Keratinocyte (primary cell): ENCODE results near the gene CDH12. TPM values are rescaled to one million over a fixed set of nuclear protein-coding genes. Genes with fewer than 3 reads are reported as not detected.

Source experiments
- DNase-seq: peaks from one replicate; pipeline ENCODE4 v3.0.0-alpha.2; 2011; ENCODE audit warnings: low read depth, missing footprints, low spot score
- FAIRE-seq: peaks from 2 replicates; lab custom pipeline; 2011; peaks lifted over from hg19 to GRCh38; lab: Jason Lieb, UNC
- H2AFZ ChIP-seq: 2 replicates; pipeline ENCODE4 v1.6.0; 2012; ENCODE audit warnings: low read length, control low read depth, inconsistent platforms; ENCODE audit not compliant: control insufficient read depth
- H3K27ac ChIP-seq: 2 replicates; pipeline ENCODE4 v1.5.1; 2011; ENCODE audit warnings: low read length; ENCODE audit not compliant: control insufficient read depth, insufficient read depth
- H3K27me3 ChIP-seq: 3 replicates; pipeline ENCODE4 v1.6.0; 2011; ENCODE audit warnings: low read length; ENCODE audit not compliant: control insufficient read depth, insufficient read depth; ENCODE audit errors: extremely low read depth
- H3K36me3 ChIP-seq, 2 experiments: 2 replicates in 1 of 2; 3 replicates in 1 of 2; pipeline ENCODE4 v1.5.1; 2011; ENCODE audit warnings: low read length in 2 of 2, mild to moderate bottlenecking in 1 of 2; ENCODE audit not compliant: control insufficient read depth in 2 of 2, insufficient read depth in 2 of 2; ENCODE audit errors: extremely low read depth in 1 of 2
- H3K4me1 ChIP-seq: 3 replicates; pipeline ENCODE4 v1.5.1; 2011; ENCODE audit warnings: low read length; ENCODE audit not compliant: control insufficient read depth, insufficient read depth; ENCODE audit errors: extremely low read depth
- H3K4me2 ChIP-seq: 3 replicates; pipeline ENCODE4 v1.6.0; 2011; ENCODE audit warnings: low read depth, low read length; ENCODE audit not compliant: control insufficient read depth, insufficient read depth; ENCODE audit errors: extremely low read depth
- H3K4me3 ChIP-seq, 3 experiments: fragments of 200-600 bp in 1 of 3; sonication (generic) in 1 of 3; 2 replicates in 2 of 3; 3 replicates in 1 of 3; pipeline ENCODE4 v1.5.1; 2011 to 2016; ENCODE audit warnings: low read length in 3 of 3, mild to moderate bottlenecking in 3 of 3, control low read depth in 2 of 3, inconsistent platforms in 1 of 3, low read depth in 1 of 3, mixed read lengths in 1 of 3, mixed run types in 1 of 3, moderate library complexity in 1 of 3; ENCODE audit not compliant: control insufficient read depth in 2 of 3, insufficient read depth in 2 of 3; ENCODE audit errors: extremely low read depth in 1 of 3
- H3K79me2 ChIP-seq: 2 replicates; pipeline ENCODE4 v1.6.0; 2012; ENCODE audit warnings: low read length; ENCODE audit not compliant: control insufficient read depth, insufficient read depth
- H3K9ac ChIP-seq: 3 replicates; pipeline ENCODE4 v1.6.0; 2011; ENCODE audit warnings: low read length; ENCODE audit not compliant: control insufficient read depth, insufficient read depth; ENCODE audit errors: extremely low read depth
- H3K9me1 ChIP-seq: 3 replicates; pipeline ENCODE4 v1.6.0; 2011; ENCODE audit warnings: low read length; ENCODE audit not compliant: control insufficient read depth, insufficient read depth; ENCODE audit errors: extremely low read depth
- H3K9me3 ChIP-seq: 2 replicates; pipeline ENCODE4 v1.5.1; 2012; ENCODE audit warnings: low read depth, low read length; ENCODE audit not compliant: control insufficient read depth
- H4K20me1 ChIP-seq: 3 replicates; pipeline ENCODE4 v1.6.0; 2011; ENCODE audit warnings: low read length; ENCODE audit not compliant: control insufficient read depth, insufficient read depth; ENCODE audit errors: extremely low read depth
- EZH2 ChIP-seq: IDR thresholded peaks from one replicate; pipeline ENCODE4 v1.6.1; 2012; ENCODE audit warnings: inconsistent platforms, mild to moderate bottlenecking, low read length, moderate library complexity
- dilution Hi-C: fragments of 300-500 bp; cut with MboI; formaldehyde crosslinking; loops from one replicate; pipeline ENCODE4 v1.7.0; 2020; ENCODE audit warnings: low sequenced_read_pairs; ENCODE audit not compliant: extremely low pct_ligation_motif_present
- polyA plus RNA-seq, 5 experiments: library from polyadenylated mRNA; depleted of rRNA in 3 of 5; stranded (reverse) in 3 of 5; stranded (forward) in 1 of 5; unstranded in 1 of 5; fragments of >200 nt; gene quantifications; 1 replicate in 1 of 5; 2 replicates in 3 of 5; 3 replicates in 1 of 5; pipeline versions ENCODE4 v1.2.1 to v1.2.3, GENCODE V29; 2011 to 2012; ENCODE audit warnings: missing spikeins in 2 of 5, low read depth in 1 of 5, low replicate concordance in 1 of 5
- TF ChIP-seq, protein P1 (sequence below), 3 experiments: IDR thresholded peaks in 1 of 3; conservative IDR thresholded peaks in 1 of 3; optimal IDR thresholded peaks in 1 of 3; 2 replicates in 2 of 3; 3 replicates in 1 of 3; pipeline versions ENCODE3 to v1.5.1; 2011; ENCODE audit warnings: low read length in 3 of 3, mild to moderate bottlenecking in 3 of 3, moderate library complexity in 2 of 3, control low read depth in 1 of 3, inconsistent platforms in 1 of 3; ENCODE audit not compliant: insufficient read depth in 2 of 3; ENCODE audit errors: extremely low read depth in 1 of 3

CDH12 gene
- polyA plus RNA-seq, 1 donor (not counting 4 experiments of a cell fraction or from before 2014, with no cell fraction given) = not detected

DNA sequence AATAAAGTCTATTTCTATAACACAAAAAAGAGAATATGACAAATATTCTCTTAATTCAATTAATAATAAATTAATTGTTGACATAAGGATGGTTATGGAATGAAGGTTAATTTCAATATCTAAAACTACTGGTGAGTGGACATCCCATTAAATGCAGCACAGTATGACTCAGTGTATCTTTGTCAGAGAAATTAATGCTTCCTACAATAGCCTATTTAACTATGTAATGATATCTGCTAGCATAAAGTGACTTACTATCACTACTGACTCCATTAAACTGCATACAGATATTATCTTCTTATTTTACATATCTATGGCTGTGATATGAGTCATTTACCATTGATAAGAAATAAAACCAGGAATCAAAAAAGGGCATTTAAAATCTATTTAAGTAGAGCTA lies 298.7 kb downstream of the CDH12 start:
- dilution Hi-C loops = no loop called here
- Histone ChIP-seq H3K4me1 (no peaks in the 10 kb centered on the region), H3K9me3 (no peaks in the 10 kb centered on the region), H4K20me1 (no peaks in the 10 kb centered on the region), H2AFZ (no peak overlapping the region), H3K27ac (no peak overlapping the region), H3K9me1 (no peaks in the 10 kb centered on the region), H3K27me3 (no peaks in the 10 kb centered on the region), H3K79me2 (no peaks in the 10 kb centered on the region), H3K4me2 (no peak overlapping the region), H3K36me3 (no peaks in the 10 kb centered on the region), H3K4me3 (no peak overlapping the region), H3K9ac (no peak overlapping the region)
- DNase-seq = no peak
- TF ChIP-seq, protein P1, sequence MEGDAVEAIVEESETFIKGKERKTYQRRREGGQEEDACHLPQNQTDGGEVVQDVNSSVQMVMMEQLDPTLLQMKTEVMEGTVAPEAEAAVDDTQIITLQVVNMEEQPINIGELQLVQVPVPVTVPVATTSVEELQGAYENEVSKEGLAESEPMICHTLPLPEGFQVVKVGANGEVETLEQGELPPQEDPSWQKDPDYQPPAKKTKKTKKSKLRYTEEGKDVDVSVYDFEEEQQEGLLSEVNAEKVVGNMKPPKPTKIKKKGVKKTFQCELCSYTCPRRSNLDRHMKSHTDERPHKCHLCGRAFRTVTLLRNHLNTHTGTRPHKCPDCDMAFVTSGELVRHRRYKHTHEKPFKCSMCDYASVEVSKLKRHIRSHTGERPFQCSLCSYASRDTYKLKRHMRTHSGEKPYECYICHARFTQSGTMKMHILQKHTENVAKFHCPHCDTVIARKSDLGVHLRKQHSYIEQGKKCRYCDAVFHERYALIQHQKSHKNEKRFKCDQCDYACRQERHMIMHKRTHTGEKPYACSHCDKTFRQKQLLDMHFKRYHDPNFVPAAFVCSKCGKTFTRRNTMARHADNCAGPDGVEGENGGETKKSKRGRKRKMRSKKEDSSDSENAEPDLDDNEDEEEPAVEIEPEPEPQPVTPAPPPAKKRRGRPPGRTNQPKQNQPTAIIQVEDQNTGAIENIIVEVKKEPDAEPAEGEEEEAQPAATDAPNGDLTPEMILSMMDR (optimal IDR thresholded peaks at IDR 0.05 in 1 of 3, IDR thresholded peaks at IDR 0.05 in 1 of 3, conservative IDR thresholded peaks at IDR 0.05 in 1 of 3; ENCODE audit: extremely low read depth in 1 of 3, insufficient read depth in 2 of 3, low read length in 3 of 3) = no peak
- no peak for TF ChIP-seq EZH2
- no peak for FAIRE-seq

DNA sequence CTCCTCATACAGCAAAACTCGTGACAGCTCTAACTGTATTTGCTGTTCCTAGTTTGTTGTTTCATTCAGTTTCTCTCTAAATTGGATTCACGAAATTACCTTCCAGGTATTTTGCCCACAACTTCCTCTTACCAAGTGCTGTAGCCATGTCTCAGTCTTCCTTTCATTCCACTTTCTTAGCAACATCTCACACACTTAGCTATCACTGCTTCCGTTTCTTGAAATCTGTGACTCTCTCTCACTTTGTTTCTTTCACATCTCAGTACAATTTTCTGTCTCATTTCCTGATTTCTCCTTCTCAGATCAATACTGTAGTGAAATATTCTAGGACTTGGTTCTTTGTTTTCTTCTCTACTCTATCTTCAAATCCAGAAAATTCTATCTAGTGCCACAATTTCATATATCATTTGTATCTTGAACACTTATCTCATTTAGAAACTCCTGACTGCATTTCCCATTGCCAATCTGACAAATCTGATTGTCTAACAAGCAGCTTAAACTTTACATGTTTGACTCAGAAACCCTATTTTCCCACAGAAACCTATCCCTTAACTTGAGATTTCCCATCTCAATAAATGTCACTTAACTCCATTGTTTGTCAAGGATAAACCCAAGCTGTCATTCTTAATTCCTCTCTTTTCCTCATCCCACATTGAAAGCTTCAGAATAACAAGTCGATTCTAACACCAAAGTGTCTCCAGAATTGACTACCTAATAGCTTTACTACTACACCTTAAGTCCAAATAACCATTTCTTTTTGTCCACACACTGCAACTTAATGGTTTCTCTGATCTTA lies 303.1 kb downstream of the CDH12 start:
- DNase-seq = no peak
- H2AFZ ChIP-seq = no peak overlapping the region
- H3K36me3 ChIP-seq = no peaks in the 10 kb centered on the region
- no peak overlapping the region for H3K4me3 ChIP-seq
- no peaks in the 10 kb centered on the region for H3K79me2 ChIP-seq
- H3K4me2 ChIP-seq = no peak overlapping the region
- no peaks in the 10 kb centered on the region for H3K4me1 ChIP-seq
- no peak for FAIRE-seq
- H3K27me3 ChIP-seq = no peaks in the 10 kb centered on the region
- TF ChIP-seq EZH2 = no peak
- TF ChIP-seq, protein P1 (optimal IDR thresholded peaks at IDR 0.05 in 1 of 3, IDR thresholded peaks at IDR 0.05 in 1 of 3, conservative IDR thresholded peaks at IDR 0.05 in 1 of 3; ENCODE audit: extremely low read depth in 1 of 3, insufficient read depth in 2 of 3, low read length in 3 of 3) = no peak
- dilution Hi-C loops = no loop called here
- H3K9me3 ChIP-seq = no peaks in the 10 kb centered on the region
- H3K9ac ChIP-seq = no peak overlapping the region
- no peaks in the 10 kb centered on the region for H3K9me1 ChIP-seq
- no peaks in the 10 kb centered on the region for H4K20me1 ChIP-seq
- H3K27ac ChIP-seq = no peak overlapping the region
